ENCODE results near the gene CUBN. TPM values are rescaled to one million over a fixed set of nuclear protein-coding genes. Genes with fewer than 3 reads are reported as not detected.

The CUBN gene
- total RNA-seq, 1 experiment from 2014 or later, result 0.80 TPM

DNA sequence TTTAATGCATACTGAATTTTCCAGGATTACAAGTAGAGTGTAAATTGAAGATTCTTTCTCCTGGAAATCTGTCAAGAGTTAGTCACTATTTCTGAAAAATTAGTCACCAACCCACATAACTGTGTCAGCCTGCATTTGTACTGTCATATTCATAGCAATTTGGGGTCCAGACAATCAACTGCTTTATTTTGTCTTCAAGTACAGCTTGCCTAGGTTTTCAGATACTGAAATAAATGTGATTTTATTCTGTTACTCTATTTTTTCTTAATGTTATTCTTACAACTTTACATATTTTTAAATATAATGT lies 55.1 kb downstream of the CUBN start:
- Histone ChIP-seq H2AFZ (ENCODE audit: low read length) (no peak overlapping the region), H3K9ac (ENCODE audit: low read length) (peak overlapping the region; percentile 44; the same call in 1 of the 2 replicates), H3K9me2 (replicated peaks; ENCODE audit: low read length) (no peaks in the 10 kb centered on the region), H4K20me1 (ENCODE audit: low read length) (no peaks in the 10 kb centered on the region), H3K4me3 (ENCODE audit: low read length) (no peak overlapping the region), H3K4me1 (ENCODE audit: insufficient read depth, low read length) (peaks cover 32% of the 10 kb centered on the region), H3K27me3 (ENCODE audit: low read length) (no peaks in the 10 kb centered on the region), H3K79me2 (ENCODE audit: low read length) (no peaks in the 10 kb centered on the region), H3F3A (ENCODE audit: low read length, unreplicated experiment) (no peaks in the 10 kb centered on the region), H3K27ac (ENCODE audit: low read length) (peak overlapping the region; percentile 70), H3K9me3 (ENCODE audit: low read length) (no peaks in the 10 kb centered on the region), H3K36me3 (ENCODE audit: low read depth, low read length) (no peaks in the 10 kb centered on the region), H3K4me2 (ENCODE audit: low read length) (peak overlapping the region; percentile 48)
- ATAC-seq (peak; percentile 38), DNase-seq (peak; percentile 69)
- BruUV-seq (replicated peaks), result no TSS peak
- no peak for TF ChIP-seq EZH2phosphoT487 (IDR thresholded peaks at IDR 0.05; ENCODE audit: borderline replicate concordance, low read length)
- POLR2A ChIA-PET (ENCODE audit: unreplicated experiment), result interaction anchor here (0.7 kb wide), 1 partner anchor 70 kb away, joined by 29 read pairs; no protein-coding TSS in a partner anchor
- CTCF ChIA-PET, result no interaction called here
- intact Hi-C loops (cut with micrococcal nuclease), result loop anchor here (10.0 kb wide), 2 partner anchors 100 to 110 kb away; no protein-coding TSS in a partner anchor

DNA sequence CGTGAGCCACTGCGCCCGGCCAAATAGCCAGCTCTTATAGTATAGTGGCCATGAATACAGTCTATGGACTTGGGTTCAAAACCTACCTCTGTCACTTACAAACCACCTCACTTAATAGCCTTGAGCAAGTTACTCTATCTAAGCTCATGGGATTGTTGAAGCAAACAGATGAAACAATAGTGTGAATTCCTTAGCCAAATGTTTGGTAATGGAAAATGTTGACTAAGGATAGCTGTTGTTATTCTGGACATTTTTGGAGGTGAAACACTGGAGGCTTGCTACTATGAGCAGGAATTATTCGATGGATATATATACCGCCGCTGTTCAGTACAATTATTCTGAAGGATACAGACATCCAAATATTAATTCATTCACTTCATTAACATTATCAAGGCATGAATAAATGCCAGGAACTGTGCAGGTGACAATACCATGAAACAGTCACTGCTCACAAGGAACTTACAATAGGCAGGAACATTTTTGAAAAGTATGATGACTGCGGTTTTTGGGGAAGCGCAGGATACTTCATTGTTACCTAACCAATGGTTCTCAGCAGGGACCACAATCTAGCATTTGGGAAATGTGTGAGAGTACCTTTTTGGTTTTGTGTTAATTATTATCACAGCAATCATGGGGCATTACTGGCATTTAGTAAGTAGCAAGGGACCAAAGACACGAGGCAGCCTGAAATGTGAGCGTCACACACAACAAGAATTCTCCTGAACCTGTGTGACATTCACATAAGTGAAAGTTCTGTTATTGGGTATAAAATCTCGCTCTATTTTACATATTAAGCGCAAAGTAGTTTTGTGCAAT lies 55.7 kb downstream of the CUBN start:
- no peaks in the 10 kb centered on the region for H3K9me2 ChIP-seq (replicated peaks; ENCODE audit: low read length)
- BruUV-seq (replicated peaks), result no TSS peak
- H3K79me2 ChIP-seq (ENCODE audit: low read length), result no peaks in the 10 kb centered on the region
- H3K9ac ChIP-seq (ENCODE audit: low read length), result no peak overlapping the region
- peak overlapping the region; percentile 70 for H3K27ac ChIP-seq (ENCODE audit: low read length)
- TF ChIP-seq, protein P1, sequence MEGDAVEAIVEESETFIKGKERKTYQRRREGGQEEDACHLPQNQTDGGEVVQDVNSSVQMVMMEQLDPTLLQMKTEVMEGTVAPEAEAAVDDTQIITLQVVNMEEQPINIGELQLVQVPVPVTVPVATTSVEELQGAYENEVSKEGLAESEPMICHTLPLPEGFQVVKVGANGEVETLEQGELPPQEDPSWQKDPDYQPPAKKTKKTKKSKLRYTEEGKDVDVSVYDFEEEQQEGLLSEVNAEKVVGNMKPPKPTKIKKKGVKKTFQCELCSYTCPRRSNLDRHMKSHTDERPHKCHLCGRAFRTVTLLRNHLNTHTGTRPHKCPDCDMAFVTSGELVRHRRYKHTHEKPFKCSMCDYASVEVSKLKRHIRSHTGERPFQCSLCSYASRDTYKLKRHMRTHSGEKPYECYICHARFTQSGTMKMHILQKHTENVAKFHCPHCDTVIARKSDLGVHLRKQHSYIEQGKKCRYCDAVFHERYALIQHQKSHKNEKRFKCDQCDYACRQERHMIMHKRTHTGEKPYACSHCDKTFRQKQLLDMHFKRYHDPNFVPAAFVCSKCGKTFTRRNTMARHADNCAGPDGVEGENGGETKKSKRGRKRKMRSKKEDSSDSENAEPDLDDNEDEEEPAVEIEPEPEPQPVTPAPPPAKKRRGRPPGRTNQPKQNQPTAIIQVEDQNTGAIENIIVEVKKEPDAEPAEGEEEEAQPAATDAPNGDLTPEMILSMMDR (conservative IDR thresholded peaks at IDR 0.05; ENCODE audit: low read depth, low read length), result no peak
- TF ChIP-seq EZH2phosphoT487 (IDR thresholded peaks at IDR 0.05; ENCODE audit: borderline replicate concordance, low read length) (no peak), EZH2 (IDR thresholded peaks at IDR 0.05; ENCODE audit: low read length, unreplicated experiment) (no peak)
- DNase-seq (no peak), ATAC-seq (no peak)
- intact Hi-C loops (cut with micrococcal nuclease), result loop anchor here (10.0 kb wide), 2 partner anchors 101 to 109 kb away; no protein-coding TSS in a partner anchor
- ChIA-PET POLR2A (ENCODE audit: unreplicated experiment) (interaction anchor here (0.7 kb wide), 1 partner anchor 71 kb away, joined by 29 read pairs; no protein-coding TSS in a partner anchor), CTCF (no interaction called here)
- no peaks in the 10 kb centered on the region for H3K36me3 ChIP-seq (ENCODE audit: low read depth, low read length)
- no peak overlapping the region for H3K4me3 ChIP-seq (ENCODE audit: low read length)
- no peaks in the 10 kb centered on the region for H3F3A ChIP-seq (ENCODE audit: low read length, unreplicated experiment)
- no peaks in the 10 kb centered on the region for H3K27me3 ChIP-seq (ENCODE audit: low read length)
- peak overlapping the region; percentile 48 for H3K4me2 ChIP-seq (ENCODE audit: low read length)
- H2AFZ ChIP-seq (ENCODE audit: low read length), result no peak overlapping the region
- no peaks in the 10 kb centered on the region for H4K20me1 ChIP-seq (ENCODE audit: low read length)
- H3K9me3 ChIP-seq (ENCODE audit: low read length), result no peaks in the 10 kb centered on the region
- peaks cover 32% of the 10 kb centered on the region for H3K4me1 ChIP-seq (ENCODE audit: insufficient read depth, low read length)

DNA sequence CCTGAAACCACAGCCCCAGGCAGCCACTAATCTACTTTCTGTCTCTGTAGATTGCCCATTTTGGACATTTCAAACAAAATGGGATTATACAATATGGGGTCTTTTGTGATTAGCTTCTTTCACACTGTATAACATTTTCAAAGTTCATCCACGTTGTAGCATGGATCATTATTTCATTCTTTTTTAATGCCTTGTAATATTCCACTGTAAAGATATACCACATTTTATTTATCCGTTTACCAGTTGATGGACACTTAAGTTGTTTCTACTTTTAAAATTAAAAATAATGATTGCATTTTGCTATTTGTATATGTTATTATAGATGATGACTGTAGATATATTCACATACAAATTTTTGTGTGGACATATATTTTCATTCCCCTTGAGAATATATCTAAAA lies 60.7 kb downstream of the CUBN start:
- ChIA-PET CTCF (no interaction called here), POLR2A (ENCODE audit: unreplicated experiment) (no interaction called here)
- Histone ChIP-seq H3K4me2 (ENCODE audit: low read length) (no peak overlapping the region), H3K27ac (ENCODE audit: low read length) (no peak overlapping the region), H3K9ac (ENCODE audit: low read length) (no peak overlapping the region), H3K27me3 (ENCODE audit: low read length) (no peaks in the 10 kb centered on the region), H3K4me3 (ENCODE audit: low read length) (no peak overlapping the region), H3K79me2 (ENCODE audit: low read length) (no peaks in the 10 kb centered on the region), H2AFZ (ENCODE audit: low read length) (no peak overlapping the region), H3K9me2 (replicated peaks; ENCODE audit: low read length) (no peaks in the 10 kb centered on the region), H3K4me1 (ENCODE audit: insufficient read depth, low read length) (peaks cover 20% of the 10 kb centered on the region), H4K20me1 (ENCODE audit: low read length) (no peaks in the 10 kb centered on the region), H3K9me3 (ENCODE audit: low read length) (no peaks in the 10 kb centered on the region), H3F3A (ENCODE audit: low read length, unreplicated experiment) (no peaks in the 10 kb centered on the region), H3K36me3 (ENCODE audit: low read depth, low read length) (no peaks in the 10 kb centered on the region)
- no TSS peak for BruUV-seq (replicated peaks)
- TF ChIP-seq, protein P1 (conservative IDR thresholded peaks at IDR 0.05; ENCODE audit: low read depth, low read length), result no peak
- TF ChIP-seq EZH2 (IDR thresholded peaks at IDR 0.05; ENCODE audit: low read length, unreplicated experiment), result no peak
- no peak for TF ChIP-seq EZH2phosphoT487 (IDR thresholded peaks at IDR 0.05; ENCODE audit: borderline replicate concordance, low read length)
- ATAC-seq, result no peak
- no peak for DNase-seq
- intact Hi-C loops (cut with micrococcal nuclease), result loop anchor here (10.0 kb wide), 1 partner anchor 136 kb away; the partner anchor contains the start of gene TRDMT1
